HepG2 (cell line): ENCODE measurements around the gene GLUD1. TPM values are rescaled to one million over a fixed set of nuclear protein-coding genes. Genes with fewer than 3 reads are reported as not detected.
"Not testable (repeated sequence)": the region's sequence is repeated elsewhere in the genome, so short reads cannot be mapped to it uniquely, and the experiment has no call there.

Experiments used
- ATAC-seq: fragments of 200-7000 bp; cut with Tn5 transposase; 3 replicates; pipeline ENCODE4 v1.9.1; 2020; ENCODE audit warnings: mild to moderate bottlenecking, moderate library complexity
- BruUV-seq: library from RNA; stranded (reverse); fragments of 400-500 nt; replicated peaks from 2 replicates; lab custom pipeline; 2021; lab: Mats Ljungman, UMichigan
- CTCF ChIA-PET: fragments of 300-600 bp; formaldehyde crosslinking; extraction: SDS; loops from one replicate; lab custom pipeline; 2021; ENCODE audit warnings: low total read pairs, inconsistent platforms, low intra/inter-chr PET ratio; lab: Yijun Ruan, JAX
- POLR2A ChIA-PET: fragments of 350-600 bp; sonication (Branson Sonifier 250); formaldehyde crosslinking; loops from one replicate; lab custom pipeline; 2020; ENCODE audit warnings: antibody characterized with exemption, inconsistent platforms; lab: Yijun Ruan, JAX
- DNase-seq: peaks from one replicate; pipeline ENCODE4 v3.0.0-alpha.2; 2015; ENCODE audit warnings: low spot score
- FAIRE-seq: peaks from 3 replicates; lab custom pipeline; 2011; peaks lifted over from hg19 to GRCh38; lab: Jason Lieb, UNC
- H2AFZ ChIP-seq: one replicate; pipeline ENCODE4 v1.6.1; 2011; ENCODE audit warnings: low read length, inconsistent platforms
- H3K27ac ChIP-seq: fragments of 300-600 bp; 3 replicates; pipeline ENCODE4 v1.8.0; 2011; ENCODE audit warnings: mixed run types, mild to moderate bottlenecking, mixed read lengths, low read length, inconsistent platforms; ENCODE audit not compliant: insufficient read depth; ENCODE audit errors: extremely low read length
- H3K27me3 ChIP-seq, 2 experiments: fragments of 200-600 bp in 1 of 2; 2 replicates in 1 of 2; 3 replicates in 1 of 2; pipeline versions ENCODE4 v1.6.0 to v1.8.0; 2011; ENCODE audit warnings: low read length in 2 of 2, mild to moderate bottlenecking in 2 of 2, moderate library complexity in 2 of 2, inconsistent platforms in 1 of 2; ENCODE audit not compliant: insufficient read depth in 2 of 2, control insufficient read depth in 1 of 2
- H3K36me3 ChIP-seq, 2 experiments: fragments of 200-600 bp in 1 of 2; replicated peaks in 1 of 2; 2 replicates in 1 of 2; 3 replicates in 1 of 2; pipeline versions ENCODE4 v1.5.1 to v1.8.0; 2011; ENCODE audit warnings: low read length in 2 of 2, inconsistent platforms in 1 of 2; ENCODE audit not compliant: insufficient read depth in 2 of 2, control insufficient read depth in 1 of 2
- H3K4me1 ChIP-seq: 2 replicates; pipeline ENCODE4 v1.5.1; 2012; ENCODE audit warnings: low read length, inconsistent platforms; ENCODE audit not compliant: insufficient read depth
- H3K4me2 ChIP-seq: 2 replicates; pipeline ENCODE4 v1.6.0; 2011; ENCODE audit warnings: low read depth, low read length, inconsistent platforms
- H3K4me3 ChIP-seq, 3 experiments: fragments of 200-600 bp in 1 of 3; sonication (generic), shearing (Covaris generic) in 1 of 3; replicated peaks in 1 of 3; 2 replicates each; pipeline ENCODE4 v1.5.1; 2011 to 2016; ENCODE audit warnings: low read length in 3 of 3, inconsistent platforms in 2 of 3, low read depth in 2 of 3, mild to moderate bottlenecking in 2 of 3, control low read depth in 1 of 3, mixed read lengths in 1 of 3; ENCODE audit not compliant: insufficient read depth in 1 of 3
- H3K79me2 ChIP-seq: one replicate; pipeline ENCODE4 v1.6.1; 2011; ENCODE audit warnings: low read length, inconsistent platforms; ENCODE audit not compliant: insufficient read depth
- H3K9ac ChIP-seq: 2 replicates; pipeline ENCODE4 v1.6.0; 2011; ENCODE audit warnings: mild to moderate bottlenecking, low read depth, low read length, inconsistent platforms; ENCODE audit not compliant: insufficient read depth
- H3K9me3 ChIP-seq: 2 replicates; pipeline ENCODE4 v1.5.1; 2012; ENCODE audit warnings: mild to moderate bottlenecking, low read length
- H4K20me1 ChIP-seq: 2 replicates; pipeline ENCODE4 v1.6.0; 2011; ENCODE audit warnings: inconsistent platforms, mild to moderate bottlenecking, low read length, moderate library complexity; ENCODE audit not compliant: insufficient read depth
- NFYB ChIP-seq: sonication (generic); formaldehyde crosslinking; IDR thresholded peaks from 2 replicates; pipeline ENCODE4 v1.4.0; 2020; ENCODE audit warnings: missing genetic modification reagents
- NFYC ChIP-seq: IDR thresholded peaks from 2 replicates; pipeline ENCODE4 v1.6.1; 2016; ENCODE audit warnings: missing genetic modification reagents, missing compliant biosample characterization
- ZNF670 ChIP-seq: sonication (generic); formaldehyde crosslinking; IDR thresholded peaks from 2 replicates; pipeline ENCODE4 v1.8.0; 2022; ENCODE audit warnings: mild to moderate bottlenecking, missing genetic modification reagents, borderline replicate concordance
- ZNF850 ChIP-seq: sonication (generic); formaldehyde crosslinking; conservative IDR thresholded peaks from 2 replicates; pipeline ENCODE4 v1.9.0; 2021; ENCODE audit warnings: mild to moderate bottlenecking, missing genetic modification reagents
- WGBS: methylation state at CpG from one replicate; pipeline ENCODE4 v1.1.6; 2017; ENCODE audit warnings: low lambda C conversion rate; 5-methylcytosine and 5-hydroxymethylcytosine counted together
- in situ Hi-C: cut with HindIII; loops from 2 replicates; pipeline ENCODE4 v1.10.0; 2017; ENCODE audit warnings: low pct_unique_long_range_greater_than_20kb; ENCODE audit not compliant: extremely low pct_ligation_motif_present
- intact Hi-C: fragments of 100-400 bp; cut with micrococcal nuclease; formaldehyde crosslinking; loops from one replicate; pipeline ENCODE4 v1.10.0; 2022; ENCODE audit not compliant: unreplicated experiment
- polyA plus RNA-seq, 8 experiments: library from polyadenylated mRNA; depleted of rRNA in 3 of 8; stranded (reverse) in 7 of 8; unstranded in 1 of 8; fragments of >200 nt; fragmentation: Illumina TruSeq in 4 of 8; extraction: Trizol in 4 of 8; gene quantifications; 2 replicates each; pipeline versions ENCODE4 v1.2.1 to v1.2.3, GENCODE V29; 2011 to 2016; ENCODE audit warnings: low read depth in 4 of 8, missing spikeins in 1 of 8, mixed read lengths in 1 of 8; ENCODE audit not compliant: insufficient read depth in 1 of 8
- total RNA-seq, 5 experiments: library from RNA; depleted of rRNA; stranded (reverse); fragments of >200 nt; fragmentation: Illumina TruSeq; extraction: Trizol; gene quantifications; 2 replicates each; pipeline ENCODE4 v1.2.3, GENCODE V29; 2016; ENCODE audit warnings: low read depth in 1 of 5
- TF ChIP-seq, protein P1 (sequence below): sonication (generic); formaldehyde crosslinking; conservative IDR thresholded peaks from 2 replicates; pipeline ENCODE4 v1.8.0; 2022; ENCODE audit warnings: missing genetic modification reagents

The GLUD1 gene
- total and polyA plus RNA-seq, 2 of the 13 experiments (the other 11 are each of a cell fraction or from before 2014, with no cell fraction given) = 301 to 798 TPM

DNA sequence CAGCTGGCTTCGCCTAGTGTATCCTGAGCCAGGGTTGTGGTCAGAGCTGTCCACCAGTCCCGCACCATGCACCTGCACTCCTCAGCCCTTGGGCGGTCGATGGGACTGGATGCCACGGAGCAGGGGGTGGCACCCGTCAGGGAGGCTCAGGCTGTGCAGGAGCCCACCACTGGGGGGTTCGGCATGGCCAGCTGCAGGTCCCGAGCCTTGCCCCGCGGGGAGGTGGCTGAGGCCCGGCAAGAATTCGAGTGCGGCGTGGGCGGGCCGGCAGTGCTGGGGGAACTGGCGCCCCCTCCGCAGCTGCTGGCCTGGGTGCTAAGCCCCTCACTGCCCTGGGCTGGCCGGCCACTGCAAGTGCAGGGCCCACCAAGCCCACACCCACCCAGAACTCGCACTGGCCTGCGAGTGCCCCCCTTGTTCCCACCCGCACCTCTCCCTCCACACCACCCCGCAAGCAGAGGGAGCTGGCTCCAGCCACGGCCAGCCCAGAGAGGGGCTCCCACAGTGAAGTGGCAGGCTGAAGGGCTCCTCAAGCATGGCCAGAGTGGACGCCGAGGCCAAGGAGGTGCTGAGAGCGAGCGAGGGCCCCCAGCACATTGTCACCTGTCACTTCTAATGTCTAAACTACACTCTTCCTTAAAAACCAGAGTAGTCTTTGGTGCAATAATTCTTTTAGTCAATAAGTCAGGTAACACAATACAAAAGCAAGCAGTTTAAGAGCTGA, 63.6 kb downstream of the GLUD1 start:
- POLR2A ChIA-PET = no interaction called here
- no TSS peak for BruUV-seq

DNA sequence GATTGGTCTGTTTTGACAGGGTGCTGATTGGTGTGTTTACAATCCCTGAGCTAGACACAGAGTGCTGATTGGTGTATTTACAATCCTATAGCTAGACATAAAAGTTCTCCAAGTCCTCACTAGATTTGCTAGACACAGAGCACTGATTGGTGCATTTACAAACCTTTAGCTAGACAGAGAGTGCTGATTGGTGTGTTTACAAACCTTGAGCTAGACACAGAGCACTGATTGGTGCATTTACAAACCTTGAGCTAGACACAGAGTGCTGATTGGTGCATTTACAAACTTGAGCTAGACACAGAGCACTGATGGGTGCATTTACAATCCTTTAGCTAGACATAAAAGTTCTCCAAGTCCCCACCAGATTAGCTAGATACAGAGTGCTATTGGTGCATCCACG, 64.2 kb downstream of the GLUD1 start:
- H3K27ac ChIP-seq, POLR2A ChIA-PET, BruUV-seq, H3K9ac ChIP-seq, H2AFZ ChIP-seq, intact Hi-C loops, H3K4me3 ChIP-seq, H3K27me3 ChIP-seq, in situ Hi-C loops, DNase-seq, ATAC-seq, CTCF ChIA-PET, H3K4me2 ChIP-seq, H3K79me2 ChIP-seq, H3K36me3 ChIP-seq, FAIRE-seq, H3K9me3 ChIP-seq, H3K4me1 ChIP-seq, H4K20me1 ChIP-seq: not testable (repeated sequence)
- TF ChIP-seq NFYC (CRISPR knock-in tag) (peak; percentile 39), NFYB (CRISPR knock-in tag) (peak; percentile 52; the same call in 1 of the 2 replicates)
- 0% methylated on average over 1 of the region's 1 CpG for WGBS

More for the DNA sequence above, 63.6 kb downstream of the GLUD1 start:
- Histone ChIP-seq H2AFZ (no peak overlapping the region), H3K79me2 (no peaks in the 10 kb centered on the region), H3K4me3 (no peak overlapping the region), H3K36me3 (no peaks in the 10 kb centered on the region), H3K4me1 (peaks cover 6% of the 10 kb centered on the region), H3K9me3 (no peaks in the 10 kb centered on the region; the same call in 1 of the 2 replicates), H3K27me3 (no peaks in the 10 kb centered on the region), H3K9ac (no peak overlapping the region), H3K27ac (no peak overlapping the region), H4K20me1 (no peaks in the 10 kb centered on the region), H3K4me2 (no peak overlapping the region)
- intact Hi-C loops (no loop called here), in situ Hi-C loops (no loop called here)
- 78% methylated on average over 10 of the region's 28 CpGs for WGBS
- TF ChIP-seq, protein P1, sequence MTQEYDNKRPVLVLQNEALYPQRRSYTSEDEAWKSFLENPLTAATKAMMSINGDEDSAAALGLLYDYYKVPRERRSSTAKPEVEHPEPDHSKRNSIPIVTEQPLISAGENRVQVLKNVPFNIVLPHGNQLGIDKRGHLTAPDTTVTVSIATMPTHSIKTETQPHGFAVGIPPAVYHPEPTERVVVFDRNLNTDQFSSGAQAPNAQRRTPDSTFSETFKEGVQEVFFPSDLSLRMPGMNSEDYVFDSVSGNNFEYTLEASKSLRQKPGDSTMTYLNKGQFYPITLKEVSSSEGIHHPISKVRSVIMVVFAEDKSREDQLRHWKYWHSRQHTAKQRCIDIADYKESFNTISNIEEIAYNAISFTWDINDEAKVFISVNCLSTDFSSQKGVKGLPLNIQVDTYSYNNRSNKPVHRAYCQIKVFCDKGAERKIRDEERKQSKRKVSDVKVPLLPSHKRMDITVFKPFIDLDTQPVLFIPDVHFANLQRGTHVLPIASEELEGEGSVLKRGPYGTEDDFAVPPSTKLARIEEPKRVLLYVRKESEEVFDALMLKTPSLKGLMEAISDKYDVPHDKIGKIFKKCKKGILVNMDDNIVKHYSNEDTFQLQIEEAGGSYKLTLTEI (CRISPR knock-in tag) = no peak
- peak; percentile 99 for TF ChIP-seq ZNF850 (CRISPR knock-in tag)
- TF ChIP-seq ZNF670 = no peak
- no peak for FAIRE-seq
- CTCF ChIA-PET = no interaction called here
- ATAC-seq = no peak
- no peak for DNase-seq

DNA sequence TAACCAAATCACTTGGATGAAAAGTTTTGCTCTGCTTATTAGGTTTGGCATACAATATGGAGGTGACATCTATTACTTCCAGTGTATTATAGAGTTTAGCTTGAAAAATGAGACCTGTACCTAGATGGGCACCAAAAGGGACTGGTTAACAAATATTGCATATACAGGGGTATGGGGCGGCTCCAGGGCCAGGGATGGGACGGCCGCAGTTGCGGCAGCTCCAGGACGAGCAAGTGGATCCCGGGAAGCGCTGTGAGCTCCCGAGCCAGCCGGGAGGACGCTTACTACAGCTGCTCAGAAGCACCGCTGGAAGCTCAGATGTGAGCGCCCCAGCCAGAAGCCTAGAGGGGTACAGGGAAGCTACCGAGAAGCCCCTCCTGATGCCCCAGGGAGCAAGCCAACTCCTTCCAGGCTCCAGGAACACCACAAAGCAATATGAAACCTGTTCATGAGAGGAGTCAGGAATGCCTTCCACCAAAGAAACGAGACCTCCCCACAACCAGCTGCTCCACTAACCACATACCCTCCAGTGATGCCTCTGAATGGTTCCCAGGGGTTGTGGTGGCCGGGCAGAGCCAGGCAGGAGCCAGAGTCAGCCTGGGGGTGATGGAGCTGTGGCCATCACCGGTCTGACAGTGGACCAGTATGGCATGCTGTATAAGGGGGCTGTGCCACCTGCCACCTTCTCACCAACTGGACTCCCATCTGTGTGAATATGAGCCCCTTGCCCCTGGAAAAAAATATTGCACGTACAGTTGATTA, 67.7 kb downstream of the GLUD1 start:
- BruUV-seq, POLR2A ChIA-PET, H3K9ac ChIP-seq, H3K36me3 ChIP-seq, H3K79me2 ChIP-seq, H3K9me3 ChIP-seq, intact Hi-C loops, H2AFZ ChIP-seq, FAIRE-seq, H3K27me3 ChIP-seq, H3K27ac ChIP-seq, H4K20me1 ChIP-seq, H3K4me3 ChIP-seq, H3K4me1 ChIP-seq, H3K4me2 ChIP-seq, in situ Hi-C loops, CTCF ChIA-PET, DNase-seq: not testable (repeated sequence)
- 94% methylated on average over 5 of the region's 17 CpGs for WGBS
- peak; percentile 31; the same call in 1 of the 3 replicates for ATAC-seq
